IMR-90 (cell line): ENCODE measurements around the gene GJA4. TPM values are rescaled to one million over a fixed set of nuclear protein-coding genes. Genes with fewer than 3 reads are reported as not detected.

Experiments
- ATAC-seq: fragments of 200-7000 bp; cut with Tn5 transposase; 2 replicates; pipeline ENCODE4 v1.9.1; 2020; ENCODE audit warnings: low read depth, mild to moderate bottlenecking, moderate library complexity
- BruUV-seq: library from RNA; stranded (reverse); fragments of 400-500 nt; replicated peaks from 2 replicates; lab custom pipeline; 2021; lab: Mats Ljungman, UMichigan
- CTCF ChIA-PET: fragments of 300-600 bp; formaldehyde crosslinking; extraction: SDS; loops from one replicate; lab custom pipeline; 2021; ENCODE audit warnings: antibody characterized with exemption; lab: Yijun Ruan, JAX
- POLR2A ChIA-PET: fragments of 300-600 bp; sonication (Branson Sonifier 250); formaldehyde crosslinking; loops from one replicate; lab custom pipeline; 2022; ENCODE audit warnings: antibody characterized with exemption; ENCODE audit not compliant: unreplicated experiment; lab: Charles Lee
- DNase-seq: peaks from one replicate; pipeline ENCODE4 v3.0.0; 2013
- H2AFZ ChIP-seq: replicated peaks from 2 replicates; pipeline ENCODE3; 2013; ENCODE audit warnings: low read length, mild to moderate bottlenecking; ENCODE audit not compliant: poor library complexity
- H2AK5ac ChIP-seq: 2 replicates; pipeline ENCODE4 v1.6.1; 2013; ENCODE audit warnings: low read depth, low read length, inconsistent platforms
- H2AK9ac ChIP-seq: replicated peaks from 2 replicates; pipeline ENCODE3; 2013; ENCODE audit warnings: mild to moderate bottlenecking, low read depth, low read length, moderate library complexity; ENCODE audit not compliant: poor library complexity
- H2BK120ac ChIP-seq: 2 replicates; pipeline ENCODE4 v1.6.1; 2013; ENCODE audit warnings: low read depth, low read length, inconsistent platforms
- H2BK15ac ChIP-seq: 3 replicates; pipeline ENCODE4 v1.6.1; 2013; ENCODE audit warnings: low read depth, low read length, inconsistent platforms
- H2BK20ac ChIP-seq: 2 replicates; pipeline ENCODE4 v1.6.1; 2013; ENCODE audit warnings: low read depth, mild to moderate bottlenecking, inconsistent platforms, low read length, moderate library complexity
- H2BK5ac ChIP-seq: 2 replicates; pipeline ENCODE4 v1.6.1; 2013; ENCODE audit warnings: mild to moderate bottlenecking, low read depth, low read length, inconsistent platforms; ENCODE audit not compliant: poor library complexity, severe bottlenecking
- H3K14ac ChIP-seq: replicated peaks from 2 replicates; pipeline ENCODE4 v1.6.1; 2013; ENCODE audit warnings: low read depth, low read length, inconsistent platforms
- H3K18ac ChIP-seq: 2 replicates; pipeline ENCODE4 v1.6.1; 2013; ENCODE audit warnings: low read depth, low read length, control low read depth
- H3K23ac ChIP-seq: 2 replicates; pipeline ENCODE4 v1.6.1; 2013; ENCODE audit warnings: low read depth, low read length, inconsistent platforms
- H3K27ac ChIP-seq: 2 replicates; pipeline ENCODE4 v1.5.1; 2013; ENCODE audit warnings: mild to moderate bottlenecking, control low read depth, low read length; ENCODE audit not compliant: insufficient read depth
- H3K27me3 ChIP-seq: 2 replicates; pipeline ENCODE4 v1.6.1; 2013; ENCODE audit warnings: low read length; ENCODE audit not compliant: control insufficient read depth, insufficient read depth
- H3K36me3 ChIP-seq: 2 replicates; pipeline ENCODE4 v1.6.1; 2013; ENCODE audit warnings: low read length, mixed read lengths; ENCODE audit not compliant: control insufficient read depth, insufficient read depth
- H3K4ac ChIP-seq: 2 replicates; pipeline ENCODE4 v1.6.1; 2013; ENCODE audit warnings: low read depth, low read length, inconsistent platforms
- H3K4me1 ChIP-seq: 2 replicates; pipeline ENCODE4 v1.6.1; 2013; ENCODE audit warnings: low read length, mixed read lengths; ENCODE audit not compliant: control insufficient read depth, insufficient read depth
- H3K4me2 ChIP-seq: 2 replicates; pipeline ENCODE4 v1.6.1; 2013; ENCODE audit warnings: low read depth, mild to moderate bottlenecking, control low read depth, low read length, moderate library complexity
- H3K4me3 ChIP-seq: 2 replicates; pipeline ENCODE4 v1.5.1; 2013; ENCODE audit warnings: low read depth, mild to moderate bottlenecking, control low read depth, low read length, moderate library complexity; ENCODE audit not compliant: insufficient read depth
- H3K56ac ChIP-seq: 2 replicates; pipeline ENCODE4 v1.6.1; 2013; ENCODE audit warnings: low read length, inconsistent platforms; ENCODE audit not compliant: insufficient read depth; ENCODE audit errors: extremely low read depth
- H3K79me1 ChIP-seq, 2 experiments: 2 replicates each; pipeline ENCODE4 v1.6.1; 2013; ENCODE audit warnings: low read length in 2 of 2, inconsistent platforms in 1 of 2, low read depth in 1 of 2
- H3K9ac ChIP-seq: 2 replicates; pipeline ENCODE4 v1.6.1; 2013; ENCODE audit warnings: low read depth, low read length, control low read depth
- H3K9me1 ChIP-seq: 2 replicates; pipeline ENCODE4 v1.6.1; 2013; ENCODE audit warnings: low read length, inconsistent platforms; ENCODE audit not compliant: insufficient read depth
- H3K9me3 ChIP-seq: 2 replicates; pipeline ENCODE4 v1.6.1; 2013; ENCODE audit warnings: low read length; ENCODE audit not compliant: control insufficient read depth, insufficient read depth
- H4K20me1 ChIP-seq: 2 replicates; pipeline ENCODE4 v1.6.1; 2013; ENCODE audit warnings: low read length, inconsistent platforms; ENCODE audit not compliant: insufficient read depth
- H4K5ac ChIP-seq: 2 replicates; pipeline ENCODE4 v1.6.1; 2013; ENCODE audit warnings: mild to moderate bottlenecking, low read depth, low read length, control low read depth
- H4K8ac ChIP-seq, 2 experiments: 2 replicates each; pipeline ENCODE4 v1.6.1; 2013; ENCODE audit warnings: low read depth in 2 of 2, low read length in 2 of 2, control low read depth in 1 of 2, inconsistent platforms in 1 of 2
- H4K91ac ChIP-seq: 2 replicates; pipeline ENCODE4 v1.6.1; 2013; ENCODE audit warnings: low read depth, low read length, inconsistent platforms; ENCODE audit not compliant: insufficient read depth
- BHLHE40 ChIP-seq: fragments of 150-350 bp; IDR thresholded peaks from 2 replicates; pipeline ENCODE4 v1.6.1; 2016; ENCODE audit warnings: mild to moderate bottlenecking, low read depth, low read length
- CTCF ChIP-seq: conservative IDR thresholded peaks from 2 replicates; pipeline ENCODE4 v1.5.1; 2012; ENCODE audit warnings: mild to moderate bottlenecking, low read depth, low read length, improper control_type of control experiment
- FOS ChIP-seq: fragments of 150-350 bp; IDR thresholded peaks from 2 replicates; pipeline ENCODE4 v1.6.1; 2016; ENCODE audit warnings: low read depth, low read length
- MAZ ChIP-seq: IDR thresholded peaks from 2 replicates; pipeline ENCODE4 v1.6.1; 2012; ENCODE audit warnings: low read depth, mild to moderate bottlenecking, low read length, improper control_type of control experiment, moderate library complexity, borderline replicate concordance
- MXI1 ChIP-seq: IDR thresholded peaks from 2 replicates; pipeline ENCODE4 v1.6.1; 2012; ENCODE audit warnings: low read depth, mild to moderate bottlenecking, low read length, moderate library complexity, borderline replicate concordance
- NFE2L2 ChIP-seq: fragments of 150-350 bp; IDR thresholded peaks from 2 replicates; pipeline ENCODE4 v1.6.1; 2016; ENCODE audit warnings: low read depth, mild to moderate bottlenecking, low read length
- POLR2A ChIP-seq: IDR thresholded peaks from 2 replicates; pipeline ENCODE4 v1.6.1; 2012; ENCODE audit warnings: mild to moderate bottlenecking, low read depth, low read length
- RAD21 ChIP-seq: IDR thresholded peaks from 2 replicates; pipeline ENCODE4 v1.6.1; 2012; ENCODE audit warnings: low read length, improper control_type of control experiment
- RCOR1 ChIP-seq: IDR thresholded peaks from 2 replicates; pipeline ENCODE4 v1.6.1; 2012; ENCODE audit warnings: mild to moderate bottlenecking, low read length, improper control_type of control experiment; ENCODE audit not compliant: insufficient replicate concordance
- RFX5 ChIP-seq: IDR thresholded peaks from 2 replicates; pipeline ENCODE4 v1.8.0; 2012; ENCODE audit warnings: low read depth, mild to moderate bottlenecking, low read length, moderate library complexity
- SMC3 ChIP-seq: fragments of 150-350 bp; IDR thresholded peaks from 2 replicates; pipeline ENCODE4 v1.6.1; 2016; ENCODE audit warnings: low read depth, mild to moderate bottlenecking, antibody characterized with exemption, low read length, moderate library complexity
- WGBS, 2 experiments: methylation state at CpG; one replicate each; pipeline versions ENCODE4 v1.1.5 to v1.1.7; 2013; ENCODE audit warnings: missing lambda C conversion rate in 2 of 2; ENCODE audit not compliant: insufficient read length in 1 of 2; ENCODE audit errors: extremely low coverage in 2 of 2; 5-methylcytosine and 5-hydroxymethylcytosine counted together
- dilution Hi-C: fragments of 300-500 bp; cut with HindIII; formaldehyde crosslinking; loops from one replicate; pipeline ENCODE4 v1.14.3; 2018; ENCODE audit warnings: low sequenced_read_pairs; ENCODE audit not compliant: unreplicated experiment
- in situ Hi-C: fragments of 300-500 bp; cut with MboI; formaldehyde crosslinking; loops from 3 replicates; pipeline ENCODE4 v1.14.3; 2019; ENCODE audit warnings: low sequenced_read_pairs, inconsistent platforms, mixed read lengths
- intact Hi-C: fragments of 100-400 bp; cut with micrococcal nuclease; formaldehyde crosslinking; loops from 2 replicates; pipeline ENCODE4 v1.10.0; 2022
- polyA plus RNA-seq, 3 experiments: library from polyadenylated mRNA; depleted of rRNA; stranded (reverse); fragments of >200 nt; gene quantifications; 2 replicates each; pipeline ENCODE4 v1.2.3, GENCODE V29; 2012; ENCODE audit warnings: low replicate concordance in 1 of 3
- total RNA-seq: library from RNA; depleted of rRNA; stranded (reverse); fragments of >200 nt; gene quantifications from 2 replicates; pipeline ENCODE4 v1.2.3, GENCODE V29; 2012
- TF ChIP-seq, protein P1 (sequence below): fragments of 150-350 bp; IDR thresholded peaks from 2 replicates; pipeline ENCODE4 v1.6.1; 2017; ENCODE audit warnings: mild to moderate bottlenecking, antibody characterized with exemption, low read length, low read depth

GJA4 gene
- total and polyA plus RNA-seq, 2 of the 4 experiments (the other 2 are of a cell fraction): not detected

DNA sequence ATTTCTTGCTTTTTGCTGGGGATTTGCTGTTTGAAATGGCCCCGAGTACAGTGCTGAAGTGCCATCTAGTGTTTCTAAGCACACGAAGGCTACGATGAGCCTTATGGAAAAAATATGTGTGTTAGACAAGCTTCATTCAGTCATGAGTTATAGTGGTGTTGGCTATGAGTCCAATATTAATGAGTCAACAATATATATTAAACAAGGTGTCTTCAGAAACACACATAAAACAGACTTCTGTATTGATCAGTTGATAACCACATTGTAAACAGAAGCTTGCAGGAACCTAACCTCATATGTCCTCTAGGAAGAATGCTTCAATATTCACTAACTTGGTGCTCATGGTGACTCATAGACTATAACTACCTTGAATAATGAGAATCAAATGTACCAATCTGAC, 39.6 kb upstream of the GJA4 start:
- in situ Hi-C loops (no loop called here), dilution Hi-C loops (no loop called here), intact Hi-C loops (no loop called here)
- Histone ChIP-seq H3K36me3 (no peaks in the 10 kb centered on the region), H3K79me1 (no peaks in the 10 kb centered on the region), H3K27ac (no peak overlapping the region), H4K5ac (no peak overlapping the region), H4K20me1 (no peaks in the 10 kb centered on the region), H2BK20ac (no peak overlapping the region), H3K4me2 (no peak overlapping the region), H3K9ac (no peak overlapping the region), H3K4me3 (no peak overlapping the region), H3K4me1 (no peaks in the 10 kb centered on the region), H4K91ac (no peak overlapping the region), H4K8ac (no peak overlapping the region), H3K27me3 (no peaks in the 10 kb centered on the region; the same call in 1 of the 2 replicates), H2BK5ac (no peak overlapping the region), H3K23ac (no peak overlapping the region), H3K18ac (no peak overlapping the region), H3K4ac (no peak overlapping the region), H3K9me1 (no peaks in the 10 kb centered on the region), H2BK120ac (no peak overlapping the region), H2AFZ (no peak overlapping the region), H2AK9ac (no peak overlapping the region), H3K56ac (no peak overlapping the region), H2AK5ac (no peak overlapping the region), H2BK15ac (no peak overlapping the region), H3K9me3 (no peaks in the 10 kb centered on the region), H3K14ac (no peak overlapping the region)
- no peak for ATAC-seq
- no peak for DNase-seq
- no TSS peak for BruUV-seq
- WGBS, 2 experiments: no CpG with 5 or more reads among the region's 3 CpGs
- no peak for TF ChIP-seq RCOR1
- TF ChIP-seq, protein P1, sequence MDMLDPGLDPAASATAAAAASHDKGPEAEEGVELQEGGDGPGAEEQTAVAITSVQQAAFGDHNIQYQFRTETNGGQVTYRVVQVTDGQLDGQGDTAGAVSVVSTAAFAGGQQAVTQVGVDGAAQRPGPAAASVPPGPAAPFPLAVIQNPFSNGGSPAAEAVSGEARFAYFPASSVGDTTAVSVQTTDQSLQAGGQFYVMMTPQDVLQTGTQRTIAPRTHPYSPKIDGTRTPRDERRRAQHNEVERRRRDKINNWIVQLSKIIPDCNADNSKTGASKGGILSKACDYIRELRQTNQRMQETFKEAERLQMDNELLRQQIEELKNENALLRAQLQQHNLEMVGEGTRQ: no peak
- no peak for TF ChIP-seq SMC3
- TF ChIP-seq NFE2L2: no peak
- TF ChIP-seq MAZ: no peak
- TF ChIP-seq BHLHE40: no peak
- TF ChIP-seq CTCF: no peak
- TF ChIP-seq RAD21: no peak
- TF ChIP-seq POLR2A: no peak
- TF ChIP-seq FOS: no peak
- TF ChIP-seq MXI1: no peak
- TF ChIP-seq RFX5: no peak
- ChIA-PET POLR2A (no interaction called here), CTCF (interaction anchor here (1.2 to 2.0 kb wide), 2 partner anchors 10 to 1120 kb away, joined by 4 to 7 read pairs; no protein-coding TSS in a partner anchor)
